Stimulated activated CD4-positive, alpha-beta T cell treated with anti-CD3 and anti-CD28 coated beads, Interleukin-12 subunit alpha, Interleukin-12 subunit beta, amount 100 ng/mL, for 48 hours (primary cell): ENCODE data around the gene LLGL1.

Experiments
- DNase-seq, 3 donors: peaks; one replicate each; pipeline ENCODE4 v3.0.0-alpha.2; 2020; ENCODE audit warnings: low read depth in 2 of 3, low spot score in 1 of 3

LLGL1 gene

DNA sequence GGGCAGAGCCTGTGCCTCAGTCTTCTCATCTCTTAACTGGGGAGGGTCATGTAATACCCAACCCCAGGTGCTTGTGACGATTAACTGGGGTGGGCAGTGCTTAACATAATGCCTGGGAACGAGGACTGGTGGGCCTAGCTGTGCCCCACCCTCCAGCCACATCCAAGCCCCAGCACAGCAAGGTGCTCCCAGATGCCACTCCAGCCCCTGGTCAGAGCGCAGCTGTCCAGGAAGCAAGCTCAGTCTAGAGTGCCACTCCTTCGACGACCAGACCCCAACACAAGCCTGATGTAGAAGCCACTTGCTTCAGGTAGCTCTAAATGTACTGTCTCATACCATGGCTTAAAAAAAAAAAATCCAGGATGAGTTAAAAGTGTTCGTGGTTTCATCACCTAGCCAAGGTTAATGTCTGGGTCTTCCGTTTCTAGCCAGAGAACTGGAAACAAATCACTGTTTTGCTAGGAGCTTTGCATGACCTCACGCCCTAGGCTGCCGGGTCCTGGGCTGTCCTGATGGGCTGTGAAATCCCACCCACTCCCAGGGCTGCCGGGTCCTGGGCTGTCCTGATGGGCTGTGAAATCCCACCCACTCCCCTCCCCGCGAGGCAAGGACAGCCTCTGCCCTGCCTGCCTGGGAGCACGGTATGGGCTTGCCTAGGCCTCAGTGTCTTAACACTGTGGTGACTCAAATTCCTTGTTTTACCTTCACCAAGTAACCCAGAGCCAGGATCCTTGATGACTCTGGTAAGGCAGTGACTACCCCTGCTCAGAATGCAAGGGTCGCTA, 42.7 kb downstream of the LLGL1 start:
- no peak for DNase-seq

- DNase-seq = no peak
These were observed 44.9 kb downstream of the LLGL1 start for GRCh38 chr17:18270046-18270931.

DNA sequence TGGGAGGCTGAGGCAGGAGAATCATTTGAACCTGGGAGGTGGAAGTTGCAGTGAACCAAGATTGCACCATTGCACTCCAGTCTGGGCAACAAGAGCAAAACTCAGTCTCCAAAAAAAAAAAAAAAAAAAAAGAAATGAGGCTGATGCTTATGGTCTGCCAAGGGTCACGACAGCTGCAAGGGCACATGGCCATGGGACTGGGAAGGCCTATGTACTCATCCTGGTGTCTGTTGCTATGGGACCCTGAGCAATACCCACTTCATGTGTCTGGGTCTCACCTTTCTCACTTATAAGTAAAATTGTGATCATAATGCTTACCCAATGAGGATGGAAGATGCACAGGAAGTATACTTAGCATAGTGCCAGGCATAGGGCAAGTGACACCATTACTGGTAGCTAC, 51.6 kb downstream of the LLGL1 start:
- no peak for DNase-seq

DNA sequence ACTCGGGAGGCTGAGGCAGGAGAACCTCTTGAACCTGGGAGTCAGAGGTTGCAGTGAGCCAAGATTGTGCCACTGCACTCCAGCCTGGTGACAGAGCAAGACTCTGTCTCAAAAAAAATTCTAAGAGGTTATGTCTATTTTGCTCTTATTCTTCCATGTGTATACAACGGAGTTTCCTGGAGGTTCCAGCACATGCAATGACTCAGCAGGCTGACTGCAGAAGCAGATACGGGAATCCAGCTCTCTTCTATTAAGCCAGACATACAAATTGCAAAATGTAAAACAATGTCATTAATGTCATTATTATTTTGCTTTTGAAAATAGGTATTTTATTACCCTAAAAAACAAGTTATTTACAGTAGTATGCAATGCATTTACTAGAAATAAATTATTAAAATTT, 53.4 kb downstream of the LLGL1 start:
- DNase-seq = no peak

GRCh38 chr17:18280249-18280648, 54.8 kb downstream of the LLGL1 start:
- DNase-seq = no peak

- DNase-seq = no peak
These were observed 55.4 kb downstream of the LLGL1 start for GRCh38 chr17:18280766-18281371.

- DNase-seq = no peak
These were observed 56.4 kb downstream of the LLGL1 start for GRCh38 chr17:18281788-18282187.

- DNase-seq = no peak
These were observed 59.9 kb downstream of the LLGL1 start for GRCh38 chr17:18285296-18285695.

GRCh38 chr17:18291718-18292540, 66.5 kb downstream of the LLGL1 start:
- DNase-seq = no peak
